Measurements from ENCODE around the gene GHSR. TPM values are rescaled to one million over a fixed set of nuclear protein-coding genes. Genes with fewer than 3 reads are reported as not detected.

Gene GHSR
- total RNA-seq, 1 experiment from 2014 or later = not detected

- POLR2A ChIA-PET = no interaction called here
- H3K4me3 ChIP-seq (replicated peaks in 1 of 2; ENCODE audit: low read depth in 1 of 2, low read length in 2 of 2) = no peak overlapping the region
- H3K27me3 ChIP-seq (ENCODE audit: insufficient read depth, low read length) = no peaks in the 10 kb centered on the region
- CTCF ChIA-PET = no interaction called here
- no peaks in the 10 kb centered on the region for H3K36me3 ChIP-seq (ENCODE audit: control insufficient read depth in 1 of 2, insufficient read depth in 2 of 2, low read length in 2 of 2)
- intact Hi-C loops (cut with micrococcal nuclease) = no loop called here
- H3K9me2 ChIP-seq (ENCODE audit: insufficient read depth) = no peaks in the 10 kb centered on the region
- no peaks in the 10 kb centered on the region for H3K79me2 ChIP-seq (ENCODE audit: insufficient read depth, low read length)
- ATAC-seq = no peak
- H2AFZ ChIP-seq (ENCODE audit: low read depth, low read length, poor library complexity, severe bottlenecking) = no peak overlapping the region
- no peak for DNase-seq (ENCODE audit: low read depth, low spot score)
- TF ChIP-seq RAD21 (IDR thresholded peaks at IDR 0.05; ENCODE audit: low read depth) = no peak
- no peak for TF ChIP-seq POLR2AphosphoS5 (IDR thresholded peaks at IDR 0.05; ENCODE audit: low read depth, low read length)
- TF ChIP-seq CTCF (IDR thresholded peaks at IDR 0.05 in 2 of 3, conservative IDR thresholded peaks at IDR 0.05 in 1 of 3; ENCODE audit: borderline replicate concordance in 1 of 3, insufficient read depth in 1 of 3, low read depth in 2 of 3, low read length in 2 of 3) = no peak
- TF ChIP-seq CBX3 (IDR thresholded peaks at IDR 0.05; ENCODE audit: low read depth) = no peak
- TF ChIP-seq EZH2 (IDR thresholded peaks at IDR 0.05) = no peak
- no peak for TF ChIP-seq SIN3A (IDR thresholded peaks at IDR 0.05; ENCODE audit: low read depth)
- TF ChIP-seq ZNF274 (IDR thresholded peaks at IDR 0.05; ENCODE audit: low read depth, low read length) = no peak
- no peak for TF ChIP-seq ZBTB33 (IDR thresholded peaks at IDR 0.05; ENCODE audit: extremely low read depth, insufficient replicate concordance, low read length)
- H3K27ac ChIP-seq (ENCODE audit: low read depth, low read length) = no peak overlapping the region
- RAD21 ChIA-PET (ENCODE audit: low non-redundant PET in 1 of 2, low total read pairs in 2 of 2, uncharacterized antibody in 2 of 2, unreplicated experiment in 2 of 2) = no interaction called here
- H3K9me3 ChIP-seq (ENCODE audit: control insufficient read depth in 1 of 2, insufficient read depth in 1 of 2, low read depth in 1 of 2, low read length in 2 of 2) = no peaks in the 10 kb centered on the region
- H4K20me1 ChIP-seq (ENCODE audit: insufficient read depth) = no peaks in the 10 kb centered on the region
- no peak overlapping the region for H3K9ac ChIP-seq (ENCODE audit: low read length)
- no peak overlapping the region for H3K4me2 ChIP-seq (ENCODE audit: low read length)
- BruUV-seq (replicated peaks) = no TSS peak
- no peaks in the 10 kb centered on the region for H3K4me1 ChIP-seq (ENCODE audit: control insufficient read depth in 1 of 2, insufficient read depth in 2 of 2, low read length in 2 of 2)
Observed at GRCh38 chr3:172396400-172396799, 51.9 kb downstream of the GHSR start.
